Hair follicular keratinocyte (primary cell): ENCODE measurements around the gene EGFL6. TPM values are rescaled to one million over a fixed set of nuclear protein-coding genes. Genes with fewer than 3 reads are reported as not detected.

ENCODE experiments used
- total RNA-seq: library from RNA; depleted of rRNA; stranded (reverse); fragments of >200 nt; gene quantifications from 2 replicates; pipeline ENCODE4 v1.2.3, GENCODE V29; 2015

Gene EGFL6
- not detected in 2 replicates for total RNA-seq

GRCh38 chrX:13569479-13570260 lies at the start of gene EGFL6:
Gene EGFL6, plus strand, starts transcription at chrX:13569601. Its CDS starts 261 bp downstream, at chrX:13569862.

DNA sequence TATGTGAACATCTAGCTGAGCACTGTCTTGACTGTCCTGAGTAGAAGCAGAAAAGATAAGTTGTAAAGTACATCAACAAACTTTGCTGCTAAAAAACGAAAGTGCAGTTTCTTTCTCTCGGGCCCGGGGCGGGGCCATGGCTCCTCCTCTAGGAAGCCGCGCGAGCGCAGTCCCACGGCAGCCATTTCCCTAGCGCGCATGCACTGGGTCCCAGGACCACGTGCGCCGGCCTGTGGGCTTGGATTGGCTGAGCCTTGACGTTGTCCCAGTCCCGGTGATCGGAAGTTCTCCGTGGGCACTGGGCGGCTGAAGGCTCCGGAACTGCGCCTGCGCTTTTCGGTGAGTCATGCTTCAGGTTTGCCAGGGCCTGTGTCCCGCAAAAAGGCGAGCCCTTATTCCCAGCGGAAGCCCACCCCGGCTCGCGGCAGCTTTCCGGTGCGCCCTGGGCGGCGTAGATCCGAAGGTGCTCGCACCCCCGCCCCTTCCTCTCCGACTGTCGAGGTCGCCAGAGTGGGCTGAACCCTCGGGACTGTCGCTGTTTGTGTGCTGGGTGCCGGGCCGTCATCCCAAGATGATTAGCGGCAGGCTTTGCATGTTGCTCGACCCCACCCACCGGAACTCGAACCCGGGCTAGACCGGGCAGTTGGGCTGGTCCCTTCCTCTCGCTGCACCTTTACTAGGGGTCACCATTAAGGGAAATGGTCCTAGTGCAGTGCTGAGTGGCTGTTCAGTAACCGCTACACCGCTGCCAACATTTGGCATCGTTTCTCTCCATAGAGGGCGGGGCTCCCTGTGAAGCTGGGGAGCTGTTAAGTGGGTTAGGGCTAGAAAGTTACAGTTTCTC lies 83.7 kb downstream of the EGFL6 start, which contains the start of gene TCEANC:
Gene TCEANC (plus strand): TSS at position 292 of the 844 bp plus-strand sequence. CDS start 9,368 bp downstream, outside the sequence.

Other genes starting within 250 kb of the EGFL6 start
- gene ATXN3L, start 249.5 kb upstream of the EGFL6 start, total RNA-seq, result not detected in 2 replicates
- 1.3 TPM in 2 replicates for gene TCEANC, start 83.5 kb downstream of the EGFL6 start, total RNA-seq
- 32.8 and 39.9 TPM in 2 replicates for gene RAB9A, start 119.5 kb downstream of the EGFL6 start, total RNA-seq
- gene TRAPPC2, start 165.0 kb downstream of the EGFL6 start, total RNA-seq, result 7.5 and 9.2 TPM in 2 replicates
- 6.6 and 11.6 TPM in 2 replicates for gene OFD1, start 165.1 kb downstream of the EGFL6 start, total RNA-seq
- gene GPM6B, start 247.5 kb downstream of the EGFL6 start, total RNA-seq, result 0.08 and 0.19 TPM in 2 replicates